Smooth muscle cell (in vitro differentiated cells): ENCODE data around the gene NR1I3. TPM values are rescaled to one million over a fixed set of nuclear protein-coding genes. Genes with fewer than 3 reads are reported as not detected.

Experiments
- DNase-seq: peaks from one replicate; lab custom pipeline; 2025; ENCODE audit not compliant: unreplicated experiment; lab: John Stamatoyannopoulos, UW
- H2AFZ ChIP-seq: fragments of 200-600 bp; sonication (generic); 2 replicates; pipeline ENCODE4 v1.6.0; 2016; ENCODE audit warnings: antibody characterized with exemption, low read depth, mild to moderate bottlenecking
- H3F3A ChIP-seq: fragments of 200-600 bp; sonication (generic); 2 replicates; pipeline ENCODE4 v1.6.0; 2017; ENCODE audit warnings: antibody characterized with exemption, low read depth
- H3K27ac ChIP-seq: fragments of 200-600 bp; sonication (generic); 2 replicates; pipeline ENCODE4 v1.5.1; 2016; ENCODE audit warnings: low read depth, mild to moderate bottlenecking
- H3K27me3 ChIP-seq: fragments of 200-600 bp; sonication (generic); 2 replicates; pipeline ENCODE4 v1.6.1; 2016; ENCODE audit warnings: low read depth, mild to moderate bottlenecking
- H3K36me3 ChIP-seq: fragments of 200-600 bp; sonication (generic); 2 replicates; pipeline ENCODE4 v1.5.1; 2016; ENCODE audit warnings: low read depth
- H3K4me1 ChIP-seq: fragments of 200-600 bp; sonication (generic); 2 replicates; pipeline ENCODE4 v1.5.1; 2016; ENCODE audit warnings: low read depth
- H3K4me2 ChIP-seq: fragments of 200-600 bp; sonication (generic); 2 replicates; pipeline ENCODE4 v1.6.0; 2016; ENCODE audit warnings: mild to moderate bottlenecking
- H3K4me3 ChIP-seq: fragments of 200-600 bp; sonication (generic); 2 replicates; pipeline ENCODE4 v1.5.1; 2016; ENCODE audit warnings: mild to moderate bottlenecking
- H3K79me2 ChIP-seq: fragments of 200-600 bp; sonication (generic); 2 replicates; pipeline ENCODE4 v1.6.0; 2016; ENCODE audit warnings: low read depth, mild to moderate bottlenecking
- H3K9ac ChIP-seq: fragments of 200-600 bp; sonication (generic); 2 replicates; pipeline ENCODE4 v1.6.0; 2016; ENCODE audit warnings: low read depth
- H3K9me3 ChIP-seq: fragments of 200-600 bp; sonication (generic); replicated peaks from 2 replicates; pipeline ENCODE4 v1.5.1; 2016; ENCODE audit warnings: low read depth
- H4K20me1 ChIP-seq: fragments of 200-600 bp; sonication (generic); 2 replicates; pipeline ENCODE4 v1.6.0; 2016; ENCODE audit warnings: low read depth
- CTCF ChIP-seq: fragments of 200-600 bp; sonication (generic); IDR thresholded peaks from 2 replicates; pipeline ENCODE4 v1.5.1; 2017; ENCODE audit warnings: borderline replicate concordance, mild to moderate bottlenecking, antibody characterized with exemption; ENCODE audit not compliant: insufficient read depth, poor library complexity, severe bottlenecking
- WGBS: methylation state at CpG from one replicate; pipeline ENCODE4 v1.1.7; 2016; ENCODE audit warnings: low lambda C conversion rate; 5-methylcytosine and 5-hydroxymethylcytosine counted together
- polyA plus RNA-seq: library from polyadenylated mRNA; unstranded; fragments of >200 nt; fragmentation: Nextera tagmentation; extraction: Ambion mirVana; gene quantifications from 2 replicates; pipeline ENCODE4 v1.2.1, GENCODE V29; 2016
- total RNA-seq: library from RNA; depleted of rRNA; stranded (reverse); fragments of >200 nt; gene quantifications from 2 replicates; pipeline ENCODE4 v1.2.3, GENCODE V29; 2014

NR1I3 gene
- total and polyA plus RNA-seq, 2 experiments from 2014 or later, result 0.90 TPM; not detected in 1

- 96% methylated on average over 5 of the region's 5 CpGs for WGBS
- H2AFZ ChIP-seq, result no peak overlapping the region
- no peak for TF ChIP-seq CTCF
- H4K20me1 ChIP-seq, result no peaks in the 10 kb centered on the region
- no peaks in the 10 kb centered on the region for H3K9me3 ChIP-seq
- H3K36me3 ChIP-seq, result no peaks in the 10 kb centered on the region
- no peak overlapping the region for H3K4me2 ChIP-seq
- no peaks in the 10 kb centered on the region for H3K79me2 ChIP-seq
- H3K27ac ChIP-seq, result no peak overlapping the region
- no peaks in the 10 kb centered on the region for H3K4me1 ChIP-seq
- no peak for DNase-seq
- no peaks in the 10 kb centered on the region for H3F3A ChIP-seq
- H3K4me3 ChIP-seq, result no peak overlapping the region
- H3K27me3 ChIP-seq, result no peaks in the 10 kb centered on the region
- H3K9ac ChIP-seq, result no peak overlapping the region
These were observed 49.0 kb downstream of the NR1I3 start for GRCh38 chr1:161189036-161189435.

- WGBS, result 91% methylated on average over 6 of the region's 6 CpGs
- no peak for TF ChIP-seq CTCF
- no peak for DNase-seq
- H3K36me3 ChIP-seq, result no peaks in the 10 kb centered on the region
- no peaks in the 10 kb centered on the region for H3K9me3 ChIP-seq
- H3K79me2 ChIP-seq, result no peaks in the 10 kb centered on the region
- H3K4me1 ChIP-seq, result no peaks in the 10 kb centered on the region
- H3K9ac ChIP-seq, result no peak overlapping the region
- H4K20me1 ChIP-seq, result no peaks in the 10 kb centered on the region
- H3F3A ChIP-seq, result no peaks in the 10 kb centered on the region
- H3K27me3 ChIP-seq, result no peaks in the 10 kb centered on the region
- H2AFZ ChIP-seq, result no peak overlapping the region
- no peak overlapping the region for H3K4me3 ChIP-seq
- no peak overlapping the region for H3K4me2 ChIP-seq
- no peak overlapping the region for H3K27ac ChIP-seq
These were observed 49.6 kb downstream of the NR1I3 start for GRCh38 chr1:161188381-161188780.

- Histone ChIP-seq H3K27me3 (no peaks in the 10 kb centered on the region), H3K79me2 (no peaks in the 10 kb centered on the region), H3K9me3 (no peaks in the 10 kb centered on the region), H3K4me1 (no peaks in the 10 kb centered on the region), H3K27ac (no peak overlapping the region), H3K4me3 (no peak overlapping the region), H2AFZ (no peak overlapping the region), H3K9ac (no peak overlapping the region), H3K4me2 (no peak overlapping the region), H3F3A (no peaks in the 10 kb centered on the region), H4K20me1 (no peaks in the 10 kb centered on the region), H3K36me3 (no peaks in the 10 kb centered on the region)
- TF ChIP-seq CTCF, result no peak
- 84% methylated on average over 3 of the region's 3 CpGs for WGBS
- DNase-seq, result no peak
These were observed 50.7 kb downstream of the NR1I3 start for GRCh38 chr1:161187311-161187710.

GRCh38 chr1:161185732-161186311, 52.2 kb downstream of the NR1I3 start:
- no peaks in the 10 kb centered on the region for H3K27me3 ChIP-seq
- 59% methylated on average over 2 of the region's 2 CpGs for WGBS
- no peak for DNase-seq
- no peak overlapping the region for H3K4me3 ChIP-seq
- peak overlapping the region; percentile 53 for H3K4me2 ChIP-seq
- H3K9me3 ChIP-seq, result no peaks in the 10 kb centered on the region
- H3K36me3 ChIP-seq, result no peaks in the 10 kb centered on the region
- no peaks in the 10 kb centered on the region for H4K20me1 ChIP-seq
- no peaks in the 10 kb centered on the region for H3F3A ChIP-seq
- no peaks in the 10 kb centered on the region for H3K79me2 ChIP-seq
- no peaks in the 10 kb centered on the region for H3K4me1 ChIP-seq
- no peak overlapping the region for H3K9ac ChIP-seq
- H2AFZ ChIP-seq, result no peak overlapping the region
- peak overlapping the region; percentile 0 for H3K27ac ChIP-seq
- no peak for TF ChIP-seq CTCF
